ENCODE data around the gene SH3GLB2. TPM values are rescaled to one million over a fixed set of nuclear protein-coding genes. Genes with fewer than 3 reads are reported as not detected.
A peak's percentile ranks its signal among the peaks of the same experiment; 100 is the strongest.

Gene SH3GLB2
- total RNA-seq, 1 experiment from 2014 or later, result 58.3 TPM

DNA sequence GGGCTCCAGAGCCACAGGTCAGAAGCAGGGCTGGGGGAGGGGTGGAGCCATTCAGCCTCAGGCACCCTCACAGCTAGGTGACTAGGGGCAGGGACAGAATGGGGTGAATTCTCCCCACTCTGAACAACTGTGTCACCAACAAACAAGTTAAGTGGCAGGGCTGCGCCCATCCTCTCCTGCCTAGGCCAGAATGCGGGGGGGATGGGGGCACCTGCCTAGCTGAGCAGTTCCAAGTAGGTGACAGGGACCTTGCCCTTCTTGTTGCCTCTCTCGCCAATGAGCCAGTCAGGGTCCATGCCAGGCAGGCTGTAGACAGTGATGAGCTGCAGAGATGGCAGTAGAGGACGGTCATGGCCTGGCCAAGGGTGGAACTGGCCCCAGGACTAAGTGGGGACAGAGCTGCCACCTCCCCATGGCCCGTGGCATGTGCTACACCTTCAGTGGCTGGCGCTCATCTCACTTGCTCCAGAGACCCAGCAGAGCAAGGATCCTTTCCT is 19.6 kb downstream of the SH3GLB2 start:
- BruUV-seq (replicated peaks), result no TSS peak
- CTCF ChIA-PET, result interaction anchor here (0.5 to 3.8 kb wide), 5 partner anchors 11 to 600 kb away, joined by 3 to 22 read pairs (median 6); no protein-coding TSS in a partner anchor

DNA sequence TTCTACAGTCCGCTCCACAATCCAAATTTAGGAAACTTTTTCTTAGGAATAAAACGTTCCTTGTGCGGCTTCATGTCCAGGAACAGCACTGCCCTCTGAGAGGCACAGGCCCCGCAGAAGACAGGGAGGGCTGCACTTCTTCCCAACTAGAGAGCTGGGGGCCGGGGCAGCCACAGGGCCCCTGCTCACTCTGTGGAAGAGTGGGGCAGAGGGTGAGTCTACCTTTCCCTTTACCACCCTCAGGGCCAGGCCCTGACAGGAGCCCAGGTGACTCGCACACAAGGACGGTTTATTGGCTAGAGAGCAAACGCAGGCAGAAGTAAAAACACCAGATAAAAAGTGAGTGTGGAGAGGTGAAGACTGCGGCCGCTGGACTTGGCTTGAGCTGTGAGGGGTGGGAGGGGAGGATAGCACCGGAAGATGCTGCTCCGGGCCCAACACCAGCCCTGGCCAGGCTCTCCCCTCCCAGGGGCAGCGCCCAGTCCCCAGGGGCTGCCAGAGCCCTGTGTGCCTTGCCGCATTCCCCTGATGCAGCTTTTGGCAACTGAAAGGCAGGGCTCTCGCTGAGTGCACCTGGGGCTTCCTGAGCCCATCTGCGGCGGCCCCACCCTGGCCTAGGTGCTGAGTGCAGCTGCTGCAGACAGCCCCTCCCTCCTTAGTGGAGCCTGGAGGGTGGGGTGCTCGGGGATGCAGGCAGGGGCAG is 20.2 kb downstream of the SH3GLB2 start:
- TSS peak; percentile 26 for BruUV-seq (replicated peaks)
- Mint-ChIP-seq H3K4me3 (ENCODE audit: unreplicated experiment) (no peak overlapping the region), H3K36me3 (ENCODE audit: insufficient read depth, unreplicated experiment) (peaks cover 55% of the 10 kb centered on the region), H3K27ac (ENCODE audit: low read depth, unreplicated experiment) (no peak overlapping the region), H3K27me3 (ENCODE audit: insufficient read depth, unreplicated experiment) (no peaks in the 10 kb centered on the region), H3K9me3 (ENCODE audit: unreplicated experiment) (no peaks in the 10 kb centered on the region), H3K4me1 (ENCODE audit: insufficient read depth, unreplicated experiment) (no peaks in the 10 kb centered on the region)
- intact Hi-C loops (cut with micrococcal nuclease), result loop anchor here (5.0 kb wide), 1 partner anchor 156 kb away; no protein-coding TSS in a partner anchor
- no peak for DNase-seq (ENCODE audit: unreplicated experiment)
- TF ChIP-seq, protein P1, sequence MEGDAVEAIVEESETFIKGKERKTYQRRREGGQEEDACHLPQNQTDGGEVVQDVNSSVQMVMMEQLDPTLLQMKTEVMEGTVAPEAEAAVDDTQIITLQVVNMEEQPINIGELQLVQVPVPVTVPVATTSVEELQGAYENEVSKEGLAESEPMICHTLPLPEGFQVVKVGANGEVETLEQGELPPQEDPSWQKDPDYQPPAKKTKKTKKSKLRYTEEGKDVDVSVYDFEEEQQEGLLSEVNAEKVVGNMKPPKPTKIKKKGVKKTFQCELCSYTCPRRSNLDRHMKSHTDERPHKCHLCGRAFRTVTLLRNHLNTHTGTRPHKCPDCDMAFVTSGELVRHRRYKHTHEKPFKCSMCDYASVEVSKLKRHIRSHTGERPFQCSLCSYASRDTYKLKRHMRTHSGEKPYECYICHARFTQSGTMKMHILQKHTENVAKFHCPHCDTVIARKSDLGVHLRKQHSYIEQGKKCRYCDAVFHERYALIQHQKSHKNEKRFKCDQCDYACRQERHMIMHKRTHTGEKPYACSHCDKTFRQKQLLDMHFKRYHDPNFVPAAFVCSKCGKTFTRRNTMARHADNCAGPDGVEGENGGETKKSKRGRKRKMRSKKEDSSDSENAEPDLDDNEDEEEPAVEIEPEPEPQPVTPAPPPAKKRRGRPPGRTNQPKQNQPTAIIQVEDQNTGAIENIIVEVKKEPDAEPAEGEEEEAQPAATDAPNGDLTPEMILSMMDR (IDR thresholded peaks at IDR 0.05; ENCODE audit: unreplicated experiment), result no peak
- POLR2A ChIA-PET, result no interaction called here
- CTCF ChIA-PET, result interaction anchor here (0.8 to 3.8 kb wide), 5 partner anchors 8 to 15 kb away, joined by 3 to 22 read pairs (median 9); no protein-coding TSS in a partner anchor

More for the DNA sequence above, 19.6 kb downstream of the SH3GLB2 start:
- no peaks in the 10 kb centered on the region for H3K27me3 Mint-ChIP-seq (ENCODE audit: insufficient read depth, unreplicated experiment)
- no peaks in the 10 kb centered on the region for H3K4me1 Mint-ChIP-seq (ENCODE audit: insufficient read depth, unreplicated experiment)
- H3K4me3 Mint-ChIP-seq (ENCODE audit: unreplicated experiment), result no peak overlapping the region
- peaks cover 50% of the 10 kb centered on the region for H3K36me3 Mint-ChIP-seq (ENCODE audit: insufficient read depth, unreplicated experiment)
- POLR2A ChIA-PET, result no interaction called here
- H3K27ac Mint-ChIP-seq (ENCODE audit: low read depth, unreplicated experiment), result no peak overlapping the region
- intact Hi-C loops (cut with micrococcal nuclease), result loop anchor here (5.0 kb wide), 1 partner anchor 156 kb away; no protein-coding TSS in a partner anchor
- TF ChIP-seq, protein P1 (IDR thresholded peaks at IDR 0.05; ENCODE audit: unreplicated experiment), result no peak
- H3K9me3 Mint-ChIP-seq (ENCODE audit: unreplicated experiment), result no peaks in the 10 kb centered on the region
- DNase-seq (ENCODE audit: unreplicated experiment), result no peak

DNA sequence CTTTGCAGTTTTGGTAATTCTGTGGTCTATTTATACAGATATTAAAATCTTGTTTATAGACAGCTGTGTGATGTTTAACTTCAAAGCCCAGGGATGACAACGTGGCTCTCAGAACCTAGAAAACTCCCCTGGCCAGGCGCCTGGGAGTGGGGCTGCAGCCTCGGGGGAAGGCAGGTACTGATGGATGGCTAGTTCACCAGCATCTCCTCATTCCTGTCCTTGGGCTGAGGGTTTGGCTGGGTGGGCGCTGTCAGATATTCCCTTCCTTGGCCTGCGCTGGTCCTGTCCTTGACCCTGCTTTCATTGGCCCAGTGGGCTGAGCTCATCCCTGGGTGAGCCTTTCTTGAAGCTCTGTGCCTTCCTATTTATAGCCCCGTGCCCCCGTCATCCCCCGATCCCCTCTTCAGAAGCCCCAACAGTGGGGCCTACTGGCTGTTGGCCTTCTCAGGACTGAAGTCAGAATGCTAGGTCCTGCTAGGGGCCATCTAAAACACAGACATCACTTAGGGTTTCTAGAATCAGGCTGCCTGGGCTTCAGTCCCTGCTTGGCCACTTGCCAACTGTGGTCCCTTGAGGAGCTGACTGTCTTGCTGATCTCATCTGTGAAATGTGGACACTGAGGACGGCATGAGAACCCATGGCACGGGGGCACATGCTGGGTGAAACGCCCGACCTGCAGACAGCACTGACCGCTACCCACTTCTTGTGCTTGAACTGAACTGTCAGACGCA is 20.9 kb downstream of the SH3GLB2 start:
- Mint-ChIP-seq H3K4me1 (ENCODE audit: insufficient read depth, unreplicated experiment) (no peaks in the 10 kb centered on the region), H3K9me3 (ENCODE audit: unreplicated experiment) (no peaks in the 10 kb centered on the region), H3K4me3 (ENCODE audit: unreplicated experiment) (no peak overlapping the region), H3K27ac (ENCODE audit: low read depth, unreplicated experiment) (no peak overlapping the region), H3K36me3 (ENCODE audit: insufficient read depth, unreplicated experiment) (peaks cover 54% of the 10 kb centered on the region), H3K27me3 (ENCODE audit: insufficient read depth, unreplicated experiment) (no peaks in the 10 kb centered on the region)
- CTCF ChIA-PET, result interaction anchor here (0.5 to 3.8 kb wide), 10 partner anchors 9 to 259 kb away, joined by 3 to 22 read pairs (median 3); no protein-coding TSS in a partner anchor
- no peak for DNase-seq (ENCODE audit: unreplicated experiment)
- POLR2A ChIA-PET, result no interaction called here
- intact Hi-C loops (cut with micrococcal nuclease), result loop anchor here (5.0 kb wide), 1 partner anchor 155 kb away; no protein-coding TSS in a partner anchor
- TF ChIP-seq, protein P1 (IDR thresholded peaks at IDR 0.05; ENCODE audit: unreplicated experiment), result no peak
- no TSS peak for BruUV-seq (replicated peaks)

All from MCF 10A (cell line).